Stomach (tissue), 4 donors: ENCODE measurements around the gene ANKS1B.

Source experiments
- EP300 ChIP-seq: sonication (generic); formaldehyde crosslinking; IDR thresholded peaks from one replicate; pipeline ENCODE4 v1.6.1; 2017; ENCODE audit warnings: antibody characterized with exemption
- POLR2A ChIP-seq, 4 donors: fragments of 450-650 bp; IDR thresholded peaks; one replicate each; pipeline ENCODE4 v1.6.1; 2016; ENCODE audit warnings: antibody characterized with exemption in 4 of 4, control low read depth in 2 of 4, mild to moderate bottlenecking in 1 of 4, moderate library complexity in 1 of 4
- POLR2AphosphoS5 ChIP-seq, 3 donors: sonication (generic); formaldehyde crosslinking; IDR thresholded peaks; one replicate each; pipeline ENCODE4 v1.6.1; 2016; ENCODE audit warnings: antibody characterized with exemption in 3 of 3
- TF ChIP-seq, protein P1 (sequence below), 7 experiments: fragments of 450-650 bp in 4 of 7; fragments of 200-600 bp in 3 of 7; sonication (generic) in 3 of 7; IDR thresholded peaks; one replicate each; pipeline ENCODE4 v1.5.1; 2016 to 2019; ENCODE audit warnings: antibody characterized with exemption in 7 of 7, control low read depth in 2 of 7, mild to moderate bottlenecking in 1 of 7

- TF ChIP-seq, protein P1, sequence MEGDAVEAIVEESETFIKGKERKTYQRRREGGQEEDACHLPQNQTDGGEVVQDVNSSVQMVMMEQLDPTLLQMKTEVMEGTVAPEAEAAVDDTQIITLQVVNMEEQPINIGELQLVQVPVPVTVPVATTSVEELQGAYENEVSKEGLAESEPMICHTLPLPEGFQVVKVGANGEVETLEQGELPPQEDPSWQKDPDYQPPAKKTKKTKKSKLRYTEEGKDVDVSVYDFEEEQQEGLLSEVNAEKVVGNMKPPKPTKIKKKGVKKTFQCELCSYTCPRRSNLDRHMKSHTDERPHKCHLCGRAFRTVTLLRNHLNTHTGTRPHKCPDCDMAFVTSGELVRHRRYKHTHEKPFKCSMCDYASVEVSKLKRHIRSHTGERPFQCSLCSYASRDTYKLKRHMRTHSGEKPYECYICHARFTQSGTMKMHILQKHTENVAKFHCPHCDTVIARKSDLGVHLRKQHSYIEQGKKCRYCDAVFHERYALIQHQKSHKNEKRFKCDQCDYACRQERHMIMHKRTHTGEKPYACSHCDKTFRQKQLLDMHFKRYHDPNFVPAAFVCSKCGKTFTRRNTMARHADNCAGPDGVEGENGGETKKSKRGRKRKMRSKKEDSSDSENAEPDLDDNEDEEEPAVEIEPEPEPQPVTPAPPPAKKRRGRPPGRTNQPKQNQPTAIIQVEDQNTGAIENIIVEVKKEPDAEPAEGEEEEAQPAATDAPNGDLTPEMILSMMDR (IDR thresholded peaks at IDR 0.05), result no peak
- TF ChIP-seq POLR2A (IDR thresholded peaks at IDR 0.05) (no peak), POLR2AphosphoS5 (IDR thresholded peaks at IDR 0.05) (no peak), EP300 (no peak)
Measured at GRCh38 chr12:99822273-99822672, 162.5 kb downstream of the ANKS1B start.
